Mesothelial cell of epicardium (in vitro differentiated cells): Measurements from ENCODE around the gene GALNT18. TPM values are rescaled to one million over a fixed set of nuclear protein-coding genes. Genes with fewer than 3 reads are reported as not detected.
"Not testable (repeated sequence)": the region's sequence is repeated elsewhere in the genome, so short reads cannot be mapped to it uniquely, and the experiment has no call there.

ENCODE experiments used
- DNase-seq, 2 experiments: peaks; one replicate each; pipeline ENCODE4 v3.0.0; 2021; ENCODE audit warnings: low spot score in 2 of 2; ENCODE audit not compliant: unreplicated experiment in 2 of 2
- H3K27ac Mint-ChIP-seq: 2 replicates; pipeline ENCODE4 v1.8.0; 2021; ENCODE audit warnings: mixed read lengths
- H3K27me3 Mint-ChIP-seq: 2 replicates; pipeline ENCODE4 v1.8.0; 2021; ENCODE audit warnings: low read depth, mixed read lengths
- H3K36me3 Mint-ChIP-seq: 2 replicates; pipeline ENCODE4 v1.8.0; 2021; ENCODE audit warnings: mixed read lengths
- H3K4me1 Mint-ChIP-seq: 2 replicates; pipeline ENCODE4 v1.8.0; 2021; ENCODE audit warnings: mixed read lengths
- H3K4me3 Mint-ChIP-seq: 2 replicates; pipeline ENCODE4 v1.8.0; 2021; ENCODE audit warnings: mild to moderate bottlenecking, moderate library complexity, mixed read lengths
- H3K9me3 Mint-ChIP-seq: 2 replicates; pipeline ENCODE4 v1.8.0; 2021; ENCODE audit warnings: mixed read lengths
- total RNA-seq: library from RNA; stranded (reverse); gene quantifications from 3 replicates; pipeline ENCODE4 v1.2.1, GENCODE V29; 2021
- TF ChIP-seq, protein P1 (sequence below): fragments of 200-600 bp; sonication (generic); IDR thresholded peaks from one replicate; pipeline ENCODE4 v1.5.0; 2021; ENCODE audit warnings: antibody characterized with exemption; ENCODE audit not compliant: unreplicated experiment

GALNT18 gene
- total RNA-seq, 1 donor from 2014 or later: 4.2 TPM

DNA sequence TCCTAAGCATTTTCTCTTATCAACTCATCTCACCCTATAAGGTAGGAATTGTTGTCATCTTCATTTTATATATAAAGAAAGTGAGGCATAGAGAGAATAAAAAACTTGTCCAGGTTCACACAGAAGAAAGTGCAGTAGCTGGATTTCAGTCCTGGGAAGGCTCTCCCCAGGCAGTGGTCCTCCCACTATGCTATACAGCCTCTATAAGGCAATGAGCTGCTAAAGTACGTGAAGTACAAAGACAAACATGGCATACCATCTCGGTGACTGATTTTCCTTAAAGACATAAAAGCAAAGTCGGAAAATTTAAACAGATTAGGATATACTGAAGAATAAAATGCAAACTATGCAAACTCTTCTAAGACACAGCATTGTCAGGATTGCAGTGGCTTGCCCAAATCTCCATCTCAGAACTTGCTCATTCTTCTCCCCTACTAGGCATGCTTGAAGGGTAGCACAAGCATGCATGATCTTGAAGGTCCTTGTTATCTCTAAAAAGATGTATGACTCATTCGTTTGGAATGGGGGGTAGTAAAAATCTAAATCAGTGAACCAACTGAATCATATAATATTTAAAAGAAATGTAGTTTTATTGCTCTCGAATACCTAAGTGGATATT lies 171.0 kb downstream of the GALNT18 start:
- Mint-ChIP-seq H3K27me3 (peaks cover 4% of the 10 kb centered on the region), H3K27ac (no peak overlapping the region), H3K4me3 (no peak overlapping the region), H3K9me3 (no peaks in the 10 kb centered on the region), H3K4me1 (peaks cover 31% of the 10 kb centered on the region), H3K36me3 (no peaks in the 10 kb centered on the region)
- DNase-seq: no peak
- TF ChIP-seq, protein P1, sequence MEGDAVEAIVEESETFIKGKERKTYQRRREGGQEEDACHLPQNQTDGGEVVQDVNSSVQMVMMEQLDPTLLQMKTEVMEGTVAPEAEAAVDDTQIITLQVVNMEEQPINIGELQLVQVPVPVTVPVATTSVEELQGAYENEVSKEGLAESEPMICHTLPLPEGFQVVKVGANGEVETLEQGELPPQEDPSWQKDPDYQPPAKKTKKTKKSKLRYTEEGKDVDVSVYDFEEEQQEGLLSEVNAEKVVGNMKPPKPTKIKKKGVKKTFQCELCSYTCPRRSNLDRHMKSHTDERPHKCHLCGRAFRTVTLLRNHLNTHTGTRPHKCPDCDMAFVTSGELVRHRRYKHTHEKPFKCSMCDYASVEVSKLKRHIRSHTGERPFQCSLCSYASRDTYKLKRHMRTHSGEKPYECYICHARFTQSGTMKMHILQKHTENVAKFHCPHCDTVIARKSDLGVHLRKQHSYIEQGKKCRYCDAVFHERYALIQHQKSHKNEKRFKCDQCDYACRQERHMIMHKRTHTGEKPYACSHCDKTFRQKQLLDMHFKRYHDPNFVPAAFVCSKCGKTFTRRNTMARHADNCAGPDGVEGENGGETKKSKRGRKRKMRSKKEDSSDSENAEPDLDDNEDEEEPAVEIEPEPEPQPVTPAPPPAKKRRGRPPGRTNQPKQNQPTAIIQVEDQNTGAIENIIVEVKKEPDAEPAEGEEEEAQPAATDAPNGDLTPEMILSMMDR: no peak

DNA sequence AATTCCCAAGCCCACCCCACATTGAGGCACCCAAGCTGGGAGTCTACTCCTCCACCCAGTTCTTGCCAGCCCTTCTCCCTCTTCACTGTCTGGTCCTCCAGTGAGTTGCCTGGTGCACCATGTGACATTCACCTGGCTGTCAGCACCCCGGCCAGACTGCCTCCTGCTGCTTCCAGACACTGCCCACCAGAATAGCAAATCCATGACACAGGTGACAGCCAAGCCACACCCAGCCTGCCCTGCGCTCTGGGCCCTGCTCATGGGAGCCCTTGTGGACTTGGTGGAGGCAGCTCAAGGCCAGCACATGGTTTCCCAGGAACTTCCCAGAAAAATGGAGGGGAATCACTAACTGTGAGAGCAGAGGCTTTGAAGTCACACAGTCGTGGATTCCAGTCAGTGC lies 172.5 kb downstream of the GALNT18 start:
- Mint-ChIP-seq H3K4me3 (no peak overlapping the region), H3K4me1 (peaks cover 39% of the 10 kb centered on the region), H3K27me3 (peaks cover 4% of the 10 kb centered on the region), H3K36me3 (no peaks in the 10 kb centered on the region), H3K9me3 (no peaks in the 10 kb centered on the region), H3K27ac (no peak overlapping the region)
- no peak for DNase-seq
- TF ChIP-seq, protein P1: no peak

- Mint-ChIP-seq H3K27ac (no peak overlapping the region), H3K4me1 (peaks cover 39% of the 10 kb centered on the region), H3K9me3 (no peaks in the 10 kb centered on the region), H3K27me3 (peaks cover 4% of the 10 kb centered on the region), H3K36me3 (no peaks in the 10 kb centered on the region), H3K4me3 (no peak overlapping the region)
- no peak for DNase-seq
- TF ChIP-seq, protein P1: no peak
Measured at GRCh38 chr11:11448626-11449025, 173.2 kb downstream of the GALNT18 start.

DNA sequence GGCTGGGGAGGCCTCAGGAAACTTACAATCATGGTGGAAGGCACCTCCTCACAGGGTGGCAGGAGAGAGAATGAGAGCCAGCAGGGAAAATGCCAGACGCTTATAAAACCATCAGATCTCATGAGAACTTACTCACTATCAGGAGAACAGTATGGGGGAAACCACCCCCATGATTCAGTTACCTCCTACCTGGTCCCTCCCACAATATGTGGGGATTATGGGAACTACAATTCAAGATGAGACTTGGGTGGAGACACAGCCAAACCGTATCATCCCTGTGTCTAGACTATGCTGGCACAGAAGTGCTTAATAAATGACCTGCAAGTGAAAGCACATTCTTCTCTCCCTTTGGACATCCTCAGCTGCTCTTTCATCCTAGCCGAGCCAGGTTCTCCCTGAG lies 174.2 kb downstream of the GALNT18 start:
- not testable (repeated sequence) for H3K9me3 Mint-ChIP-seq, H3K4me3 Mint-ChIP-seq, H3K36me3 Mint-ChIP-seq, DNase-seq, H3K27me3 Mint-ChIP-seq
- Mint-ChIP-seq H3K4me1 (peaks cover 39% of the 10 kb centered on the region), H3K27ac (peak overlapping the region; percentile 58)

DNA sequence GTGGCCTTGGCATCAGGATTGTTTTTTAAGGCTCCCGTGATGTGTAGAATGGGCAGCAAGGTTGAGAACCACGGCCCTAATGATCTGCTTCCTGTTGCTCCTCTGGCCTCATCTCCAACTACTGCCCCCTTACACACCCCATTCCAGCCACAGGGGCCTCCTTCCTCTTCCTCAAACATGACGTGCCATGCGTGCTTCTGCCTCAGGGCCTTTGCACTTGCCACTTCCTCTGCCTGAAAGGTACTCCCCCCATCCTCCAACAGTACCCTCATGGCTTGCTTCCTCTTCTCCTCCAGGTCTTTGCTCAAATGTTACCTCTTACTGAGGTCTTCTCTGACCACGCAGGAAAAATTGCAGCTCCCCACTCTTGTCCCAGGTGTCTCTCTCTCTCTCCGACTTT lies 174.8 kb downstream of the GALNT18 start:
- Mint-ChIP-seq H3K36me3 (no peaks in the 10 kb centered on the region), H3K4me3 (no peak overlapping the region), H3K27ac (peak overlapping the region; percentile 36), H3K27me3 (peaks cover 10% of the 10 kb centered on the region), H3K4me1 (peaks cover 42% of the 10 kb centered on the region), H3K9me3 (no peaks in the 10 kb centered on the region)
- DNase-seq: no peak
- TF ChIP-seq, protein P1: no peak

DNA sequence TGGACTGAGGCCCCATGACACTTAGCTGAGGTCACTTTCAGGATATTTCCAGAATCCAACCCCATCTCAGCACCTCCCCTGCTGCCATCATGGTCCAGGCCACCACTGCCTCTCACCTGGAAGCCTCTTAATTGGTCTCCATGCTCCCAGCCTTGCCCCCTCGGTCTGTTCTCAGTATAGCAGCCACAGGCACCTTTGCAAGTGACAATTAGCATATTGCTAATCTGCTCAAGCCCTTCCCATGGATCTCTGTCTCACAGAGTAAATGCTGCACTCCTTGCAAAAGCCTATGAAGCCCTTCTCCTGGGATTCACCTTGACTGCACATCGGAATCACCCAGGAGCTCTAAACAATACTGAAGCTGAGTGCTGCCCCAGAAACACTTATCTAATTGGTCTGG lies 175.2 kb downstream of the GALNT18 start:
- Mint-ChIP-seq H3K4me1 (peaks cover 46% of the 10 kb centered on the region), H3K27ac (no peak overlapping the region), H3K27me3 (peaks cover 12% of the 10 kb centered on the region), H3K9me3 (no peaks in the 10 kb centered on the region), H3K4me3 (no peak overlapping the region), H3K36me3 (no peaks in the 10 kb centered on the region)
- TF ChIP-seq, protein P1: no peak
- no peak for DNase-seq
